SK-N-MC (cell line): ENCODE measurements around the gene RCOR1.

Experiments used
- DNase-seq: peaks from one replicate; pipeline ENCODE4 v3.0.0-alpha.2; 2011; ENCODE audit warnings: low read depth, low spot score
- H3K27ac ChIP-seq: fragments of 200-600 bp; sonication (generic); 2 replicates; pipeline ENCODE4 v1.5.1; 2016; ENCODE audit warnings: mixed run types
- H3K36me3 ChIP-seq: fragments of 200-600 bp; sonication (generic); 2 replicates; pipeline ENCODE4 v1.6.1; 2017; ENCODE audit warnings: antibody characterized with exemption, low read length, mixed read lengths; ENCODE audit not compliant: insufficient read depth
- H3K4me3 ChIP-seq: fragments of 200-600 bp; sonication (generic); 2 replicates; pipeline ENCODE4 v1.5.1; 2016
- H3K9ac ChIP-seq: fragments of 200-600 bp; sonication (generic); 2 replicates; pipeline ENCODE4 v1.8.0; 2017; ENCODE audit warnings: mixed run types, mixed read lengths; ENCODE audit not compliant: insufficient read length
- H3K9me3 ChIP-seq: fragments of 200-600 bp; sonication (generic); 2 replicates; pipeline ENCODE4 v1.6.1; 2017; ENCODE audit warnings: low read depth, mild to moderate bottlenecking, antibody characterized with exemption, low read length, moderate library complexity, mixed read lengths
- EZH2 ChIP-seq: fragments of 200-600 bp; sonication (generic); IDR thresholded peaks from one replicate; pipeline ENCODE4 v1.6.1; 2017; ENCODE audit warnings: antibody characterized with exemption
- FOXP2 ChIP-seq: optimal IDR thresholded peaks from 2 replicates; pipeline ENCODE3; 2011; ENCODE audit warnings: mild to moderate bottlenecking, moderate library complexity; ENCODE audit not compliant: insufficient read depth; ENCODE audit errors: extremely low read length, control extremely low read depth
- POLR2AphosphoS5 ChIP-seq: IDR thresholded peaks from 2 replicates; pipeline ENCODE4 v1.6.1; 2012; ENCODE audit warnings: mild to moderate bottlenecking, low read depth, low read length, borderline replicate concordance

The RCOR1 gene

GRCh38 chr14:102722646-102723045 is 130.2 kb downstream of the RCOR1 start:
- no peak overlapping the region for H3K4me3 ChIP-seq
- no peak for DNase-seq
- no peak for TF ChIP-seq POLR2AphosphoS5
- no peak for TF ChIP-seq FOXP2
- H3K9me3 ChIP-seq = no peaks in the 10 kb centered on the region
- no peak overlapping the region for H3K9ac ChIP-seq
- H3K36me3 ChIP-seq = peaks cover 98% of the 10 kb centered on the region
- no peak overlapping the region for H3K27ac ChIP-seq

- no peak for DNase-seq
- Histone ChIP-seq H3K9me3 (no peaks in the 10 kb centered on the region), H3K9ac (no peak overlapping the region), H3K4me3 (no peak overlapping the region), H3K27ac (peak overlapping the region; percentile 51; the same call in 1 of the 2 replicates), H3K36me3 (peaks cover 98% of the 10 kb centered on the region)
- no peak for TF ChIP-seq EZH2
- no peak for TF ChIP-seq FOXP2
- TF ChIP-seq POLR2AphosphoS5 = no peak
Observed at GRCh38 chr14:102723650-102724049, 131.2 kb downstream of the RCOR1 start.

GRCh38 chr14:102726191-102726949 is 133.9 kb downstream of the RCOR1 start:
- Histone ChIP-seq H3K36me3 (peaks cover 99% of the 10 kb centered on the region), H3K9me3 (no peaks in the 10 kb centered on the region), H3K9ac (no peak overlapping the region), H3K4me3 (no peak overlapping the region), H3K27ac (0 out of 2 replicates have a peak overlapping the region, but pooled peaks have one; percentile 6)
- no peak for DNase-seq
- no peak for TF ChIP-seq FOXP2
- no peak for TF ChIP-seq POLR2AphosphoS5
- no peak for TF ChIP-seq EZH2

GRCh38 chr14:102727336-102728095 is 135.1 kb downstream of the RCOR1 start:
- TF ChIP-seq POLR2AphosphoS5 (no peak), EZH2 (no peak), FOXP2 (no peak)
- Histone ChIP-seq H3K9me3 (no peaks in the 10 kb centered on the region), H3K27ac (peak overlapping the region; percentile 51), H3K9ac (no peak overlapping the region), H3K36me3 (peaks cover 98% of the 10 kb centered on the region), H3K4me3 (no peak overlapping the region)
- DNase-seq = no peak

- no peak for DNase-seq
- Histone ChIP-seq H3K27ac (peak overlapping the region; percentile 48), H3K36me3 (peaks cover 95% of the 10 kb centered on the region), H3K9me3 (no peaks in the 10 kb centered on the region), H3K4me3 (no peak overlapping the region), H3K9ac (no peak overlapping the region)
- no peak for TF ChIP-seq FOXP2
- TF ChIP-seq EZH2 = no peak
- no peak for TF ChIP-seq POLR2AphosphoS5
Observed at GRCh38 chr14:102728501-102728900, 136.1 kb downstream of the RCOR1 start.

- peaks cover 90% of the 10 kb centered on the region for H3K36me3 ChIP-seq
- no peak for TF ChIP-seq FOXP2
- no peak for TF ChIP-seq POLR2AphosphoS5
- TF ChIP-seq EZH2 = no peak
- H3K4me3 ChIP-seq = no peak overlapping the region
- no peaks in the 10 kb centered on the region for H3K9me3 ChIP-seq
- H3K9ac ChIP-seq = no peak overlapping the region
- no peak for DNase-seq
- H3K27ac ChIP-seq = peak overlapping the region; percentile 48
Observed at GRCh38 chr14:102729268-102729667, 136.8 kb downstream of the RCOR1 start.

- Histone ChIP-seq H3K36me3 (peaks cover 85% of the 10 kb centered on the region), H3K9me3 (no peaks in the 10 kb centered on the region), H3K9ac (no peak overlapping the region), H3K4me3 (no peak overlapping the region), H3K27ac (peak overlapping the region; percentile 49)
- no peak for DNase-seq
- TF ChIP-seq POLR2AphosphoS5 = no peak
- no peak for TF ChIP-seq FOXP2
- TF ChIP-seq EZH2 = no peak
Observed at GRCh38 chr14:102729825-102730224, 137.4 kb downstream of the RCOR1 start.

- Histone ChIP-seq H3K36me3 (peaks cover 77% of the 10 kb centered on the region), H3K9me3 (no peaks in the 10 kb centered on the region), H3K4me3 (no peak overlapping the region), H3K27ac (0 out of 2 replicates have a peak overlapping the region, but pooled peaks have one; percentile 32), H3K9ac (no peak overlapping the region)
- TF ChIP-seq EZH2 = no peak
- no peak for DNase-seq
Observed at GRCh38 chr14:102731101-102731870, 138.8 kb downstream of the RCOR1 start.
